ENCODE results near the gene TAAR9. TPM values are rescaled to one million over a fixed set of nuclear protein-coding genes. Genes with fewer than 3 reads are reported as not detected.

TAAR9 gene, protein sequence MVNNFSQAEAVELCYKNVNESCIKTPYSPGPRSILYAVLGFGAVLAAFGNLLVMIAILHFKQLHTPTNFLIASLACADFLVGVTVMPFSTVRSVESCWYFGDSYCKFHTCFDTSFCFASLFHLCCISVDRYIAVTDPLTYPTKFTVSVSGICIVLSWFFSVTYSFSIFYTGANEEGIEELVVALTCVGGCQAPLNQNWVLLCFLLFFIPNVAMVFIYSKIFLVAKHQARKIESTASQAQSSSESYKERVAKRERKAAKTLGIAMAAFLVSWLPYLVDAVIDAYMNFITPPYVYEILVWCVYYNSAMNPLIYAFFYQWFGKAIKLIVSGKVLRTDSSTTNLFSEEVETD
- not detected in 2 replicates for total RNA-seq (2014; rRNA removed; shearing (Covaris generic))

DNA sequence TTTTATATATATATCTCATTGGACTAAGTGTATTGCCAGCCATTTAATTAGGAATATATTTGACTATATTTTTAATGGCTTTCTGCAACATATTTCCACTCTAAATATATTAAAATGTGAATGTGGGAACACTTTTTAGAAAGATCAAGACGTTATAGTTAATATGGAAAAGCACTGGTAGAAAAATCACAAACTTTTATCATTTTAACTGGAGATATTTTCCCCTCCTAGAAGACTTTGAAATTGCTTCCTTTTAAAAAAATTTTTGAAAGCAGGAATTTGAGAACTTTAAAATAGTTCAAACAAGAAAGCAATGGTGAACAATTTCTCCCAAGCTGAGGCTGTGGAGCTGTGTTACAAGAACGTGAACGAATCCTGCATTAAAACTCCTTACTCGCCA lies at the start of gene TAAR9:
Gene TAAR9, plus strand, starts transcription at position 301 of the 400 bp plus-strand sequence. Its CDS starts 13 bp downstream, at position 314.
- no peaks in the 10 kb centered on the region for H3K9me3 ChIP-seq (replicated peaks)
- H3K4me1 ChIP-seq = no peaks in the 10 kb centered on the region
- H3K4me3 ChIP-seq = no peak within 1 kb of the TSS
- DNase-seq = no peak
- H3K36me3 ChIP-seq = no peaks in the 10 kb centered on the region
- H3K27me3 ChIP-seq = peaks cover 3% of the 10 kb centered on the region
- H3K27ac ChIP-seq = no peak within 1 kb of the TSS

DNA sequence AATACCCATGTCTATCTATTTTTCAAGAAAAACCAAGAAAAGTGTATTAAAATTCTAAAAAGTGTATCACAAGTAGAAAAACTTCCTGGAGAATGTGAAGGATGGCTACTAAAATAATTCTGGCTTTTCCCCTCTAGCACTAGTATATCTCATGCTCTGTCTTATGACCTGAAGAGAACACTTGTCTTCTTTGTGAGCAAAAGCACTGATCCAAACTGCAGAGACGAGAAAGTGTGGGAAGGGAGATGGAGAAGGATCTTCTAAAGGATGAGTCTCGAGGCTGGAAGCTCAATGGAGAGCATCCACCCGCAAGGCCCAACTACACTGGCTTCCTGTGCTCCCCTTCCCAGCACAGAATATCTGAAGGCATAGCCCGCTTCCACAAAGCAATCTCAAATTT lies 48.7 kb upstream of the TAAR9 start:
- no peaks in the 10 kb centered on the region for H3K4me1 ChIP-seq

DNA sequence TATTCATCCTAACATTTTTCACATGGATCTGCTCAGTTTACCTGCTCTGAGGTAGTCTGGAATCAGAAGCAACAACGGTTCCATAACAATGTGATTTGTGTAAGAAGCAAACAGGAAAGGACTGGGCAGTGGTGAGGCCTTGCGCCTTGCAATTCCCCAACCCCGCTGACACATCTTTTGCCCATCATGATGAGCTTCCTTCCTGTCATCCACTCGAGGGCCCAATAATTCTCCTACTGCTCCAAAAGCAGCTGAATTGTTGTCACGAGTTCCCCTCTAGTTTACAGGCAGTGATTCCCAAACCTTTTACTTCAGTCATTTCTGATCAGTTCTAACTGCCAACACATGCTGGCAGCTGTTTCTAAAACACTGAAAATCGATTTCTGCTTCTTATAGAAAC lies 48.1 kb upstream of the TAAR9 start:
- no peak overlapping the region for H3K4me3 ChIP-seq
- H3K36me3 ChIP-seq = 0 out of 2 replicates have a peak, but pooled peaks cover 6% of the 10 kb centered on the region
- H3K27me3 ChIP-seq = no peaks in the 10 kb centered on the region
- H3K9me3 ChIP-seq (replicated peaks) = no peaks in the 10 kb centered on the region
- H3K4me1 ChIP-seq = no peaks in the 10 kb centered on the region
- DNase-seq = no peak
- H3K27ac ChIP-seq = no peak overlapping the region

More for the DNA sequence above, 48.7 kb upstream of the TAAR9 start:
- Histone ChIP-seq H3K9me3 (replicated peaks) (no peaks in the 10 kb centered on the region), H3K27me3 (no peaks in the 10 kb centered on the region), H3K27ac (no peak overlapping the region), H3K36me3 (0 out of 2 replicates have a peak, but pooled peaks cover 6% of the 10 kb centered on the region), H3K4me3 (no peak overlapping the region)
- DNase-seq = no peak

DNA sequence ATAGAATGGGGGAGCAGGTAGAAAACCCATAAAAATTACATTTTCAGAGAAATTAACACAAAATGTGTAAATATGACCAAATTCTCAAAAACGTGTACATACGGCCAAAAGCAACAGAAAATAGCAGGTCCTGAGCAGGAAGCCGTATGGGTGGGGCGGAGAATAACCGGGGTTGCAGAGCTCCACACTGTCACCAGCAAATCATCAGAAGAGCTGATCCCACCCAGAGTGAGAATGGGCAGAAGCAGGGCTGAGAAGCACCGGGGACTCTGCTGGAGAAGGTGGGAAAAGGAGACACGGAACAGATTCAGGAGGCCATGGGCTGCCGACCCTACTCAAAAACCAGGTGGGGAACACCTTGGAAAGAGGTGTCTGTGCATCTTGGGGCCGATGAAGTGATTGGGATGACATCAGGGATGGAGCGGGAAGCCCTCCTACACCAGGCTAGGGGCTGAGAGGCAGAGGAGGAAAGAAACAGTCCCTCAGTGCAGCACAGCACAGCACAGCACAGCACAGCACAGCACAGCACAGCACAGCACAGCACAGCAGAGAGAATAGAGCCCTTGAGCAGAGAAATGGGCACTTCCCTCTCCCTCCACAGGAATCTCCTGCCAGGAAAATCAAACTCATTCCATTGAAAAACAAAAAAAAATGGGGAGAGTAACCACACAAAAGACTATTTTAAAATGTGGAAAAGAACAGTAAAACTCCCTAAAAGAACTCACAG lies 47.4 kb upstream of the TAAR9 start:
- Histone ChIP-seq H3K27me3 (no peaks in the 10 kb centered on the region), H3K9me3 (replicated peaks) (no peaks in the 10 kb centered on the region), H3K36me3 (0 out of 2 replicates have a peak, but pooled peaks cover 6% of the 10 kb centered on the region), H3K27ac (no peak overlapping the region), H3K4me1 (no peaks in the 10 kb centered on the region), H3K4me3 (no peak overlapping the region)
- no peak for DNase-seq

DNA sequence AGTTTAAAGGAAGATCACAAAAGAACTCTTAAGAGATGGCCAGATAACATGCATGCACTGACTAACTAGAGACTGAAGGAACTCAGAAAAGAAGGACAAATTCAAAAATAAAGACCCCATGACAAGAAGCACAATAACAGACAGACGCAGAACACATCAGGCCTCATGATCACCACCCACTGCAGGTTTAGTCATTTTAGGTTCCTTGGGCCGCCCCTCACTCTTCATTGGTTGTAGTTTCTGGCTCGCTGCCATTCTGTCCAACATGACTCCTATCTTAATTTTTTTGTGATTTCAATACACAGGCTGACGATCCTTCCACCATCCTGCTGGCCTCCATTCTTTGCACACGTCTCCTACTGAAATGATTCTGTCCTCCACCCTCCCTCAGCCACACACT lies 46.8 kb upstream of the TAAR9 start:
- no peak overlapping the region for H3K27ac ChIP-seq
- H3K27me3 ChIP-seq = no peaks in the 10 kb centered on the region
- H3K4me3 ChIP-seq = no peak overlapping the region
- no peak for DNase-seq
- no peaks in the 10 kb centered on the region for H3K9me3 ChIP-seq (replicated peaks)
- 0 out of 2 replicates have a peak, but pooled peaks cover 6% of the 10 kb centered on the region for H3K36me3 ChIP-seq
- H3K4me1 ChIP-seq = no peaks in the 10 kb centered on the region

DNA sequence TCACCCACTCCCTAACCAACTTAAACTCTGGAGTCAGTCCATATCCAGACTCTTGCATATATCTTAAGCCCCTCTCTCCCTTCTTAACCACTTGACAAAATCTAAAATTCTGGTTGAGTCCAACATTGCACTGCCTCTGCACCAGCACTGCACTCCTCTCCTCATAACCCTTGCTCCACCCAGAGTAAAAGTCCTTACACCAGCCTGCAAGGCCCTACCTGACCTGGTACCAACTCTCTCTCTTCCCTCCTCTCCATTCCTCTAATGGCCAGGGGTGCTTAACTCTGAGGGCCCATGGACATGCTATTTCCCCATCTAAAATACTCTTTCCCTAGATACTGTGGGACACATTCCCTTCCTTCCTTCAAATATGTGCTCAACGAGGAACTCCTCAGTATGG lies 46.2 kb upstream of the TAAR9 start:
- no peaks in the 10 kb centered on the region for H3K27me3 ChIP-seq
- no peak overlapping the region for H3K27ac ChIP-seq
- DNase-seq = no peak
- no peaks in the 10 kb centered on the region for H3K4me1 ChIP-seq
- no peaks in the 10 kb centered on the region for H3K9me3 ChIP-seq (replicated peaks)
- 0 out of 2 replicates have a peak, but pooled peaks cover 6% of the 10 kb centered on the region for H3K36me3 ChIP-seq
- H3K4me3 ChIP-seq = no peak overlapping the region

DNA sequence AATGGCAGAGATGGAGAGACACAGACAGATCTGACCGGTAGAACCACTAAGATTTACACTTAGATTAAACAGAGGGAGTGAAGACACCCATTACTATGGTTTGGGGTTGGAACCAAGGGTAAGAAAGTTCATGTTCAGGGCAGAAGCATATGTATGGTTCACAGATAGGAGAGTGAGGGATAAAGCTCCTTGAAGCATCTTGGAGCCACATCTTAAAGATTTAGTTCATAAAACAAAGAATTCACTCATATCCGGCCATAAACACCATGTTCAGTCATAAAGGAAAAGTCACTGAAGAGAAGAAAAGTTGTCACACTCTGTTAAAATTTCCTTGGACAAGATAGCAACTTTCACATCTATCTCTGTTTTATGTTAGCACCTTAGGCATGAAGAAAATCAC lies 43.1 kb upstream of the TAAR9 start:
- no peak for DNase-seq
- no peak overlapping the region for H3K4me3 ChIP-seq
- peaks cover 6% of the 10 kb centered on the region; the same call in 1 of the 2 replicates for H3K36me3 ChIP-seq
- no peaks in the 10 kb centered on the region for H3K9me3 ChIP-seq (replicated peaks)
- no peaks in the 10 kb centered on the region for H3K4me1 ChIP-seq
- no peaks in the 10 kb centered on the region for H3K27me3 ChIP-seq
- no peak overlapping the region for H3K27ac ChIP-seq

DNA sequence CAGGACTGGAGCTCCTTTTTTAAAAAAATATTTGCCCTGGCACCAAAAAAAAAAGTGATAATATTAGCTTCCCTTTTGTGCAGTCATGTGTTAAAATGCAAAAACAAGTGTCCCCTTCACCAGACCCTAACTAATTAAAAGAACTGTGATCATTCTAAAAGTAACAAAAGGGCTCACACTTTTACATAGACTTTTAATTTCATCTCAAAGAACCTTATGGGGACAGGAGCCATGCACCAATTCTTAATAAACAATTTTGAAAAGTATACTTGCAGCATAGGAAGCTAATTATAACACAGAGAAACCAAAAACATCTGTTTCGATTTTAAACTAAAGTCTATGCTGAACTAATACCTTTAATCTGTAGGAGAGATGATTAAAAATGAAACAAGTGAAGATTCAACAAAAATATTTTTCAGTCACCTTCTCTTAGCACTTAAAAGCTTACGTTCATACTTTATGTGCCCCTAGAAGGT lies 42.4 kb upstream of the TAAR9 start:
- Histone ChIP-seq H3K4me3 (no peak overlapping the region), H3K4me1 (no peaks in the 10 kb centered on the region), H3K9me3 (replicated peaks) (no peaks in the 10 kb centered on the region), H3K36me3 (peaks cover 6% of the 10 kb centered on the region; the same call in 1 of the 2 replicates), H3K27me3 (no peaks in the 10 kb centered on the region), H3K27ac (no peak overlapping the region)
- no peak for DNase-seq

DNA sequence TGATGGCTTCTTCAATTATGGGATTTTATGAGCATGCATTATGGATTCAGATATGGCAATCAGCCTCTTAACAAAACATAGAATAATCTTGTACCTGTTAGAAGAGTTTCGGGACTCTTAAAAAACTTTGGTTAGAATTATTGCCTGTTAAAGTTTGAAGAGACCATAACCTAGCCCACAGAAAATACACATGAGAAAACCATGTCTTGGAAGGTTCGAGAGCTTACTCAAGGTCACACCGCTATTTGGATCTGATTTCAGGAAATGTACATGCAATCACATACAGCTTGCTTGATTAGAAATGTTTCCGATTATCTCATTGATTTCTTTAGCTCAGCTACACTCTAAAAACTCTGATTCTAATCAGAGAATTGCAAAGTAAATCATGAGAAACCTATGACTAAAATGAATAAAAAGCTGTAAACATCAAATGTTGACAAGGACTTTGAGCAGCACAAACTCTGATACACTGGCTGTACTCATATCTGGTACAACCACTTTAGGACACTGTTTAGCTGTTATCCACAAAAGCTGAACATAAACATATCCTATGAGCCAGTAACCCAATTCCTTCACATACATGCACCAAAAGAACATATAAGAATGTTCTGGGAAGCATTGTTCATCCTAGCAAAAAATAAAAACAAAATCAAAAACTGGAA lies 41.4 kb upstream of the TAAR9 start:
- no peak overlapping the region for H3K4me3 ChIP-seq
- H3K4me1 ChIP-seq = no peaks in the 10 kb centered on the region
- no peak for DNase-seq
- H3K36me3 ChIP-seq = peaks cover 10% of the 10 kb centered on the region
- no peaks in the 10 kb centered on the region for H3K27me3 ChIP-seq
- H3K27ac ChIP-seq = no peak overlapping the region
- H3K9me3 ChIP-seq (replicated peaks) = no peaks in the 10 kb centered on the region

DNA sequence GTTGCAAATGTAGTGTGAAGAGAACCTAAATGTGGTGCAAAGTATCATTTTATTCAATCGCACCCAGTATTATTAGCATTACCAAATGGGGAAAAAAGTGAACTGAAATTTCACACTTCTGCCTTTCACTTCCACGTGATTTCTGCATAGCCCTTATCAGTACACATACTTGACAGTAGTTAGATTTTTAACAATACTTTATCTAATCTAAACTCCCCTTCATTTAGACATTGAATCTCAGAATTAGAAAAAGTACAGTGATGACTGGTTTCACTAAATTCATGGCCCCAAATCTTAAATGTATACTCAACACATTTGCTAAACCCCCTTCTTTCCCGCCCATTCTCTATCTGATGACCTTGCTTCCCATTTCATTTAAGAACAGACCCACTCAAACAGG lies 39.4 kb upstream of the TAAR9 start:
- no peak for DNase-seq
- H3K36me3 ChIP-seq = peaks cover 9% of the 10 kb centered on the region
- no peak overlapping the region for H3K4me3 ChIP-seq
- no peak overlapping the region for H3K27ac ChIP-seq
- no peaks in the 10 kb centered on the region for H3K27me3 ChIP-seq
- H3K9me3 ChIP-seq (replicated peaks) = no peaks in the 10 kb centered on the region
- H3K4me1 ChIP-seq = no peaks in the 10 kb centered on the region

DNA sequence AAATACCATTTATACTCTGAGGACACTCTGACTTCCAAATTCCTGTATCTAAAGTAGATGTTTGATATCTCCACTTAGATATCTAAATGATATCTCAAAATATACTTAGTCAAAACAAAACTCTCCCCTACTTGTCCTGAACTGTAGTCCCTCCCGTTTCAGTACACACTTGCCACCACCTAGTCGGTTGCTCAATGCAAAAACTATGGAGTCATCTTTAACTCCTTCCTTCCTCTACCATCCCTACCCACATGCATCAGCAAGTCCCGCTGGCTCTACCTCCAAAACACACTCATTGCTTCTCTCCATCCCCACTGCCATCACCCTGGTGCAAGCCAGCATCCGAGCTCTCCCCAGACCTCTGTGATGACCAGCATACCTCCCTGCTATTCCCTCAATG lies 38.3 kb upstream of the TAAR9 start:
- no peaks in the 10 kb centered on the region for H3K27me3 ChIP-seq
- H3K36me3 ChIP-seq = peaks cover 7% of the 10 kb centered on the region
- no peak overlapping the region for H3K27ac ChIP-seq
- DNase-seq = no peak
- no peaks in the 10 kb centered on the region for H3K4me1 ChIP-seq
- no peaks in the 10 kb centered on the region for H3K9me3 ChIP-seq (replicated peaks)
- H3K4me3 ChIP-seq = no peak overlapping the region

DNA sequence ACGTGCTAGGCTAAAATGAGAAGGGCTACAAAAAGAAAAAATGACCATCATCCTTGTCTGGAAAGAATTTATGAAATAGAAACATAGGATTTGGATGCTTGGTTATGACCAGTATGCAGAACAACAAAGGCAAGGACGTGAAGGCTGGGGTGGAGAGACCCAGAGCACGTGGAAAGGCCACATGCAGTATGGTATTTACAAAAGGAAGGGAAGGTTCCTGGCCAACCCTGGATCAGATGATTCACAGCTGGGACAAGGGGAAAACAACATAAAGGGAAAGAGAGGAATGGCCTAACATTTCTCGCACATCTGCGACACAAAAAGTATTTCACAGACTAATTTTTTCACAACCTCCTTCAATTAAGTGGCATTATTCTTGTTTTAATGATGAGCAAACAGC lies 33.3 kb upstream of the TAAR9 start:
- Histone ChIP-seq H3K4me3 (no peak overlapping the region), H3K27ac (no peak overlapping the region), H3K9me3 (replicated peaks) (no peaks in the 10 kb centered on the region), H3K4me1 (no peaks in the 10 kb centered on the region), H3K27me3 (no peaks in the 10 kb centered on the region), H3K36me3 (peaks cover 7% of the 10 kb centered on the region; the same call in 1 of the 2 replicates)
- no peak for DNase-seq

DNA sequence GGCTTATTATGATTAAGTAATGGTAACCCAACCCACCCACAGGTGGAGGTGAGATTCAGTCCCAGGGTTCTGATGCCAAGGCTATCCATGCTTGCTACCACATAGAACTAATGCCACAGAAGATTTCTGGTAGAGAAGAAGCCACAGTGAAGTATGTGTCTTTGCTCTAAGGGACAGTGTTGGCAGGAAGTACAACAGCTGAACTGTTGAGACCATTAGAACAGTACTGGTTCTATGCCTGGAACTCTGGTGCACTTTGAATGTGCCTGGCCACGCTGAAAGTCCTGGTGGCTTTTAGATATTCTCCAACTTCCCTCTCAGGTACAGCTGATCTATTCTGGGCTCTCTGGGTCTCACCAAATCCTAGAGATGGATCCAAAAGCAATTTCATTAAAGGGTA lies 32.9 kb upstream of the TAAR9 start:
- Histone ChIP-seq H3K36me3 (peaks cover 7% of the 10 kb centered on the region; the same call in 1 of the 2 replicates), H3K4me1 (no peaks in the 10 kb centered on the region), H3K27me3 (no peaks in the 10 kb centered on the region), H3K9me3 (replicated peaks) (no peaks in the 10 kb centered on the region), H3K27ac (no peak overlapping the region), H3K4me3 (no peak overlapping the region)
- DNase-seq = no peak

DNA sequence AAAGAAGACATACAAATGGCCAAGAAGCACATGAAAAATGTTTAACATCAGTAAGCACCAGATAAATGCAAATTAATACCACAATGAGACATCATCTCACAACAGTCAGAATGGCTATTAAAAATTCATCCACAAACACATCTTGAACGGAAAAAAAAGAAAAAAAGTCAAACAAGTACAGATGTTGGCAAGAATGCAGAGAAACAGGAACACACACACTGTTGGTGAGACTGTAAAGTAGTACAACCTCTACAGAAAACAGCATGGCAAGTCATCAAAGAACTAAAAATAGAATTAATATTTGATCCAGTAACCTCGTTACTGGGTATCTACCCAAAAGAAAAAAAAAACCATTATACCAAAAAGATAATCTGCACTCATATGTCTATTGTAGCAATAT lies 31.6 kb upstream of the TAAR9 start:
- Histone ChIP-seq H3K27me3 (no peaks in the 10 kb centered on the region), H3K9me3 (replicated peaks) (no peaks in the 10 kb centered on the region), H3K4me1 (no peaks in the 10 kb centered on the region), H3K4me3 (no peak overlapping the region), H3K36me3 (peaks cover 4% of the 10 kb centered on the region; the same call in 1 of the 2 replicates), H3K27ac (no peak overlapping the region)
- DNase-seq = no peak
